Naive thymus-derived CD8-positive, alpha-beta T cell (primary cell): Measurements from ENCODE around the gene TRMT61A. TPM values are rescaled to one million over a fixed set of nuclear protein-coding genes. Genes with fewer than 3 reads are reported as not detected.

ENCODE experiments used
- ATAC-seq, 2 donors: fragments of 150-1000 bp; cut with Tn5 transposase in 1 of 2; sonication (Bioruptor Pico), chemical (Tn5 transposase) in 1 of 2; 1 replicate in 1 of 2; 2 replicates in 1 of 2; pipeline ENCODE4 v1.10.0; 2021; ENCODE audit warnings: mild to moderate bottlenecking in 2 of 2, moderate library complexity in 2 of 2
- POLR2A ChIA-PET: fragments of 350-600 bp; sonication (Branson Sonifier 250); formaldehyde crosslinking; loops from one replicate; lab custom pipeline; 2021; ENCODE audit warnings: antibody characterized with exemption; lab: Charles Lee
- DNase-seq, 10 donors: peaks; one replicate each; pipeline versions ENCODE4 v3.0.0 to v3.0.0-alpha.2; 2020 to 2022
- H3K27ac Mint-ChIP-seq, 10 donors: one replicate each; pipeline ENCODE4 v1.8.0; 2020 to 2022; ENCODE audit warnings: mild to moderate bottlenecking in 10 of 10, mixed read lengths in 10 of 10, moderate library complexity in 4 of 10, inconsistent platforms in 1 of 10
- H3K27me3 Mint-ChIP-seq, 5 donors: one replicate each; pipeline ENCODE4 v1.8.0; 2021 to 2022; ENCODE audit warnings: mixed read lengths in 5 of 5
- H3K36me3 Mint-ChIP-seq, 3 donors: one replicate each; pipeline ENCODE4 v1.8.0; 2020 to 2022; ENCODE audit warnings: mixed read lengths in 3 of 3, mild to moderate bottlenecking in 2 of 3, inconsistent platforms in 1 of 3
- H3K4me1 Mint-ChIP-seq, 4 donors: one replicate each; pipeline ENCODE4 v1.8.0; 2021 to 2022; ENCODE audit warnings: mixed read lengths in 4 of 4
- H3K4me3 Mint-ChIP-seq, 10 donors: one replicate each; pipeline ENCODE4 v1.8.0; 2020 to 2022; ENCODE audit warnings: mild to moderate bottlenecking in 10 of 10, mixed read lengths in 10 of 10, moderate library complexity in 6 of 10, inconsistent platforms in 1 of 10
- H3K9me3 Mint-ChIP-seq, 9 donors: one replicate each; pipeline ENCODE4 v1.8.0; 2020 to 2022; ENCODE audit warnings: mixed read lengths in 9 of 9, mild to moderate bottlenecking in 3 of 9, inconsistent platforms in 1 of 9, moderate library complexity in 1 of 9
- polyA plus RNA-seq, 3 donors: library from polyadenylated mRNA; unstranded; fragments of 300-500 nt; fragmentation: Illumina TruSeq; gene quantifications; one replicate each; pipeline ENCODE4 v1.2.3, GENCODE V29; 2021
- total RNA-seq, 8 experiments: library from RNA in 2 of 8; stranded (reverse) in 2 of 8; gene quantifications; one replicate each; pipeline ENCODE4 v1.2.3 and lab custom pipeline; 2021 to 2026

Gene TRMT61A
- total and polyA plus RNA-seq, 5 experiments from 2014 or later, result 6.7 to 16.7 (median 11.2) TPM

DNA sequence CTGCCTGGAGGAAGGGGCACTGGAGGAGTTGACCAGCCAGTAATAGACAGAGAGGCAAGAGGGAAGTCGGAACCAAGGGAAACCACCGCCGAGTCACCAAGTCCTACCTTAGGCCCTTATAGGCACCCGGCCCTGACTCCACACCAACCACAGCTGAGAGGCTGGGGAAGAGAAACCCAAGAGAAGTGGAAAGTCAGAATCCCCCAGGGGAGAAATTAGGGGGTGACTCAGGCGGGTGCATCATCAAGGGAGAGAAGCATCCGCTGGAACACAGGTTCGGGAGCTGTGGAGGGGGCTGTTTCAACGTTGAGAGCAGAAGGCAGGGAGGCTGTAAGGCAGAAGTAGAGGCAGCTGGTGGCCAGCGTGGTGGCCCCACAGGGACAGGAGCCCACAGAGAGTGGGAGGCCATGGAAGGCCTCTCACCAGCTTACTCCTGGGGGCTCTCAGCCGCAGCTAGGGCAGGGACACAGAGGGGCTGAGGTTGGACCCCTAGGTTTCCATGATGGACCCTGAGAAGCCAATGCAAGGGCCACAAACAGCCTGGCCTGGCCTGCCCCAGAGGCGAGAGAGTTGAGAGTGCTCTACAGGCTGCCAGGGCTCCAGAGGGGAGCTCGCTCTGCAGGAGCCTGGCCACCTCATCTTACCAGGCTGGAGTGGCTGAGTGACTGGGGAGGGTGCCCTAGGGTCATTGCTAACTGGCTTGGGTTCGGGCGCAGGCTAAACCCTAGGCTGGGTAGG lies 1.4 kb upstream of the TRMT61A start:
- Mint-ChIP-seq H3K36me3 (peaks cover 0 to 2% (median 0%) of the 10 kb centered on the region in 3 donors), H3K9me3 (no peaks in the 10 kb centered on the region), H3K4me1 (peaks cover 19 to 52% (median 44%) of the 10 kb centered on the region in 4 donors), H3K4me3 (peak overlapping the region; percentile 56 to 95 (median 92)), H3K27me3 (peaks cover 0 to 7% (median 1%) of the 10 kb centered on the region in 5 donors), H3K27ac (peak overlapping the region; percentile 37 to 96 (median 88))
- DNase-seq (peak in 1 of 10 donors; percentile 28), ATAC-seq (peak in 1 of 2 donors; percentile 14)
- POLR2A ChIA-PET, result interaction anchor here (0.7 to 3.6 kb wide), 6 partner anchors 9 to 194 kb away, joined by 3 to 12 read pairs (median 6); partner anchors contain the start of genes BAG5 and EIF5

DNA sequence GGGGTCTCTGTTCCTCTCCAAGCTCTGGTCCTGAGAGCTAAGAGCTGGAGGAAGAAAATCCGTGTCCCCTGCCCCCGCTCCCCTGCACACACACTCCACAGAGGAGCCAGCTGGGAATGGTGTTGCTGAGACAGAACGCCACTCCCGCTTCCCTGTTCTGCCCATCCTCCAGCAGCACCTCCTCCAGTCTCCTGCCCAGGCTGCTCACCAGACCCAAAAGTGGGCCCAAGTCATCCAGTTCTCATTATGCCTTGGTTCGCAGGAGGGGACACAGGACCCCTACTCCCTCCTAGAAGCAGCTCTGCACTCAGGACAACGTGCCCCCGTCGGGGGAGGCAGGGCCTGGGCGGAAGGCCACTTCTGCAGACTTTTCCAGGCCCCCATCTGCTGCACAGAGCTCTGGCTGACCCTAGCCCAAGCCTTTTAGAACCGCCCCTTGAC lies 830 bp upstream of the TRMT61A start:
- Mint-ChIP-seq H3K27ac (peak overlapping the region; percentile 86 to 96 (median 95)), H3K4me3 (peak overlapping the region; percentile 88 to 95 (median 93)), H3K4me1 (peaks cover 19 to 52% (median 44%) of the 10 kb centered on the region in 4 donors), H3K27me3 (peaks cover 0 to 7% (median 1%) of the 10 kb centered on the region in 5 donors), H3K36me3 (peaks cover 0 to 2% (median 0%) of the 10 kb centered on the region in 3 donors), H3K9me3 (no peaks in the 10 kb centered on the region)
- POLR2A ChIA-PET, result interaction anchor here (0.7 to 3.6 kb wide), 7 partner anchors 9 to 194 kb away, joined by 3 to 12 read pairs (median 6); partner anchors contain the start of genes BAG5 and EIF5
- DNase-seq (no peak), ATAC-seq (no peak)

DNA sequence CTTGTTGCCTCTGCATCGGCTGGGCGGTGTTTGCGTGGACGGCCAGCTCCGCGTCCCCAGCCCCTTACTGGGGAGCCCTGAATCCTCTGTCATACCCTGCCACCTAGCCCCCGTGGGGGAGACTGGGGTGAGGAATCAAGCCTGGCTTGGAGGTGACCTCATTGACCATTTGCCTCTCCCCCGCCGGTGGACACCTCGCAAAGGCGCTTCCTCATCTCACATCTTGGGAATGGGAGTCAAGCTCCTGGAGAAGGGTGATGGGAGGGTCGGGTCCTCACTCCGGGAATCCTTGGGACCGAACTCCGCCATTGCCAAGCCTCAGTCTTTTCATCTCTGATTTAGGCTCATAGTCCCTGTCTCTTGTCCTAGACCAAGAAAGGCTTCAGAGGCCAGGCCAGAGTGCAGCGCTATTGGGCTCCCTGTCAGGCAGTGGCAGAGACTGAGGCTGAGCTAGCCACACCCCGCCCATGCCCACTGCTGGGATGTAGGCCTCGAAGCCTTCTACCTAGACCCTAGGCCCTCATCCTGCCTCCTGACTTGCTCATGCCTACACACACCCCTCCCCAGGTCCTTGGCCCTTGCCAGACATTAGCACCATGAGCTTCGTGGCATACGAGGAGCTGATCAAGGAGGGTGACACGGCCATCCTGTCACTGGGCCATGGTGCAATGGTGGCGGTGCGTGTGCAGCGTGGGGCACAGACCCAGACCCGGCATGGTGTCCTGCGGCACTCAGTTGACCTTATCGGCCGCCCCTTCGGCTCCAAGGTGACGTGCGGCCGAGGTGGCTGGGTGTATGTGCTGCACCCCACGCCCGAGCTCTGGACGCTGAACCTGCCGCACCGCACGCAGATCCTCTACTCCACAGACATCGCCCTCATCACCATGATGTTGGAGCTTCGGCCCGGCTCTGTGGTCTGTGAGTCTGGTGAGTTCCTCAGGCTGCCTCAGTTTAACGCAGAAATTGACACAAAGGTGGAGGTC lies 678 bp downstream of the TRMT61A start:
- Mint-ChIP-seq H3K27ac (peak overlapping the region; percentile 86 to 98 (median 95)), H3K27me3 (peaks cover 0 to 2% (median 0%) of the 10 kb centered on the region in 5 donors), H3K36me3 (peaks cover 0 to 4% (median 0%) of the 10 kb centered on the region in 3 donors), H3K9me3 (no peaks in the 10 kb centered on the region), H3K4me3 (peak overlapping the region; percentile 88 to 95 (median 92)), H3K4me1 (peaks cover 19 to 52% (median 41%) of the 10 kb centered on the region in 4 donors)
- POLR2A ChIA-PET, result interaction anchor here (1.1 to 3.6 kb wide), 5 partner anchors 9 to 196 kb away, joined by 4 to 12 read pairs (median 9); partner anchors contain the start of genes BAG5, COA8 and EIF5
- no peak for DNase-seq
- no peak for ATAC-seq

DNA sequence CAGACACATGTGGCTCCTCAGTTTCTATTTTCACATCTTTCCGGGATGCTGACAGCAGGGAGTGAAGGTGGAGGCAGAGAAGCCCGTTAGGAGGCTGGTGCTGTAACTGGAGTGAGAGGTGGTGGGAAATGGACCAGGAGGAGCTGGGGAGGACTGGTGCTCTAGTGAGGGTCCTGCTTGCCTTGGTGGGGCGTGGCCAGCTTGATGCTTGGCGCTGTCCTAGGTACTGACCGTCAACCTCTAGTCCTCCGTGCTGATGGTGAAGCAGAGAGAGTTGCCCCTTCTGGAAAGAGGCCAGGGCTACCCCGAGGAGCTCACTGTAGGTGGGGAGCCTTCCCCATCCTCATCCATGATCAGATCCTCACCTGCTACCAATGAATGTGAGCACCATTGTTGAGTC lies 1.4 kb downstream of the TRMT61A start:
- DNase-seq (peak in 2 of 10 donors; percentile 26 to 29), ATAC-seq (no peak)
- Mint-ChIP-seq H3K27ac (peak overlapping the region in 8 of 10 donors; percentile 57 to 98 (median 90)), H3K27me3 (peaks cover 0 to 2% (median 0%) of the 10 kb centered on the region in 5 donors), H3K4me1 (peaks cover 19 to 52% (median 41%) of the 10 kb centered on the region in 4 donors), H3K9me3 (no peaks in the 10 kb centered on the region), H3K4me3 (peak overlapping the region; percentile 88 to 95 (median 92)), H3K36me3 (peaks cover 0 to 4% (median 0%) of the 10 kb centered on the region in 3 donors)
- POLR2A ChIA-PET, result interaction anchor here (0.8 to 3.6 kb wide), 5 partner anchors 9 to 197 kb away, joined by 3 to 12 read pairs (median 9); partner anchors contain the start of genes BAG5, COA8 and EIF5

DNA sequence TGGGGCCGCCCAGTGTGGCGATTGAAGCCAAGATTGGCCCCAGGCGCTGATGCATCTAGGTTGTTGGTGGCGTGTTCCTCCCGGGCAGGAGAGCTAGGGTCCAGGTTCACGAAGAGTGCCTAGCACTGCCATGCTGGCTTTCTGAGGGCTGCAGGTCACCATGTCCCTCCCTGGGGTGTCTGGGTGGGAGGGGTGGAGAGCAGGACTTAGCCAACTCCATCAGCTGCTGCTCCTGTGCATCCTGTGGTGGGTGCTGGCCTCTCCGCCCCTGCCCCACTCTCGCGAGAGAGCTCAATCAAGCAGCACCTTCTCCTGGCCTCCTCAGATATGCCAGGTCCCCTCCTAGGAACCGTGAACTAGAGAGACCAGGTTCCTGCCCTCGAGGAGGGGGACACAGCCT lies 1.8 kb downstream of the TRMT61A start:
- no peaks in the 10 kb centered on the region for H3K9me3 Mint-ChIP-seq
- H3K27me3 Mint-ChIP-seq, result peaks cover 0 to 2% (median 0%) of the 10 kb centered on the region in 5 donors
- ATAC-seq (no peak), DNase-seq (no peak)
- H3K4me3 Mint-ChIP-seq, result peak overlapping the region in 7 of 10 donors; percentile 90 to 95 (median 93)
- POLR2A ChIA-PET, result interaction anchor here (0.8 to 3.6 kb wide), 3 partner anchors 10 to 197 kb away, joined by 3 to 12 read pairs (median 11); partner anchors contain the start of genes BAG5, COA8 and EIF5
- peaks cover 0 to 4% (median 0%) of the 10 kb centered on the region in 3 donors for H3K36me3 Mint-ChIP-seq
- peak overlapping the region in 8 of 10 donors; percentile 24 to 96 (median 60) for H3K27ac Mint-ChIP-seq
- peaks cover 19 to 52% (median 40%) of the 10 kb centered on the region in 4 donors for H3K4me1 Mint-ChIP-seq

DNA sequence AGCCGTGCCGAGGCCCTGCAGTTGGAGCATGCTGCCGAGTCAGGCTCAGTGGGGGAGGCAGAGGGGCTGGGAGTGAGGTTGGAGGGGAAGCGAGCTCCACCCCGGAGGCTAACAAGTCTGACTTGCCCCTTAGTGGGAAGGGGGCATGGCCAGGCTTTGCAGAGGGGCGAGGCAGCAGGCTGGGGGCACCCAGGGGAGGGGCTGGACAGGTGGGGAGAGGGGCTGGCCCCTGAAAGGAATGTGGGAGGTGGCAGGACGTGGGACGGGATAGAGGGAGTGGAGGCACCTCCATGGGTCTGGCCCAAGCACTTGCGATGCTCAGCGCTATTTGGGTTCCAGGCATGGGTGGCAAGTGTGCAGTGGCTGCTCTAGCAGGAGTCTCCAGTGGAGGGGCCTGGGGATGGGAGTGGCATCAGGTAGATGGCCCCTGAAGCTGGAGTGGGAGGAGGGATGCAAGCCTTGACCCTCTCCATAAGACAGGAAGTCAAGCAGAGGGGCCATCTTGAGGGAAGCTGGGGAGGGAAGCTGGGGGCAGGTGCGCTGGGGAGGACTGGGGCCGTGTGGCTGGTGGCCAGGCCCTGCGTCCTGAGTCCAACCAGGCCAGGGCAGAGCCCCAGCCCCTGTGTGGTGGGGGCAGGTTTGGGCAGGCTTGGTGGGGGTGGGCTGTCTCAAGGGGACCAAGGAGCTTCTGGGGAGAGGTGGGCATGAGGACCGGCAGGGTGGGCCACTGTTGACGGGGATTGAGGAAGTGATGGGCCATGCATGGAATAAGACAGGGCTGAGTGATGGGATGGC lies 2.6 kb downstream of the TRMT61A start:
- POLR2A ChIA-PET, result interaction anchor here (2.6 to 3.6 kb wide), 2 partner anchors 30 to 198 kb away, joined by 11 to 12 read pairs; partner anchors contain the start of genes BAG5, COA8 and EIF5
- peaks cover 0 to 4% (median 0%) of the 10 kb centered on the region in 3 donors for H3K36me3 Mint-ChIP-seq
- peaks cover 0 to 2% (median 0%) of the 10 kb centered on the region in 5 donors for H3K27me3 Mint-ChIP-seq
- ATAC-seq (no peak), DNase-seq (no peak)
- peaks cover 19 to 50% (median 39%) of the 10 kb centered on the region in 4 donors for H3K4me1 Mint-ChIP-seq
- H3K9me3 Mint-ChIP-seq, result no peaks in the 10 kb centered on the region
- H3K27ac Mint-ChIP-seq, result peak overlapping the region in 5 of 10 donors; percentile 44 to 63 (median 56)
- peak overlapping the region in 4 of 10 donors; percentile 13 to 63 (median 19) for H3K4me3 Mint-ChIP-seq

DNA sequence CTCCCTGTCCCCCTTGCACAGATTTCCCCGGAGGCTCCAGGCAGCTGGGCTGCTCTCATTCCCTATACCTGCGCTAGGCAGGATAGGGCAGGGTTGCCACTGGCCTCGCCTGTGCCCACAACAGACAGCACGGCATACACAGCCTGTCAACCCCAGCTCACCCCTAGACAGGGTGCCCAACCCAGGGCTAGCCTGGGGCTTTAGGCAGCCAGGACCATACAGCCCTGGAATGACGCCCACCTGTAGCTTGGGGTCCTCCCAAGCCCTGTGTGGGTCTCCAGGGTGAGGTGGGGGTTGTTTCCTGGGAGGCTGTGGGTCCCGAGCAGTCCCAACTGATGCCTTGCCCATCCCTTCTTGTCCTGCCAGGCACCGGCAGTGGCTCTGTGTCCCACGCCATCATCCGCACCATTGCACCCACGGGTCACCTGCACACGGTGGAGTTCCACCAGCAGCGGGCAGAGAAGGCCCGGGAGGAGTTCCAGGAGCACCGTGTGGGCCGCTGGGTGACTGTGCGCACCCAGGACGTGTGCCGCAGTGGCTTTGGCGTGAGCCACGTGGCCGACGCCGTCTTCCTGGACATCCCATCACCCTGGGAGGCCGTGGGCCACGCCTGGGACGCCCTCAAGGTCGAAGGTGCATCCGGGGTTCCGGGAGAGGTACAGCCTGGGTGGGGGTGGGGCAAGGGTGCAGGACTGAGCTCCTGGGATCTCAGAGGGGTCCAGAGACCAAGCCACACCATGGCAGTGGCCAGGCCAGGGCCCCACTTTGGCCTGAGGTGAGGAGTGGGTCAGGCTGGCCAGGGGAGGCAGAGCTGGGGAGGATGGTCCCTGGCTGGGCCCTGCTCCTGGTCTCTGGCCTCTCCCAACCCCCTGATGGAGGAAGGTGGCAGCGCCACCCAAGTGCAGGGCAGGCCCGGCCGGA lies 3.5 kb downstream of the TRMT61A start:
- H3K27ac Mint-ChIP-seq, result peak overlapping the region in 1 of 10 donors; percentile 49
- no peaks in the 10 kb centered on the region for H3K9me3 Mint-ChIP-seq
- H3K27me3 Mint-ChIP-seq, result peaks cover 0 to 2% (median 0%) of the 10 kb centered on the region in 5 donors
- H3K4me3 Mint-ChIP-seq, result no peak overlapping the region
- DNase-seq (no peak), ATAC-seq (no peak)
- H3K36me3 Mint-ChIP-seq, result peaks cover 0 to 4% (median 0%) of the 10 kb centered on the region in 3 donors
- POLR2A ChIA-PET, result interaction anchor here (1.7 to 2.6 kb wide), 2 partner anchors 13 to 30 kb away, joined by 4 to 11 read pairs; partner anchors contain the start of genes BAG5 and COA8
- peaks cover 18 to 42% (median 32%) of the 10 kb centered on the region in 4 donors for H3K4me1 Mint-ChIP-seq

DNA sequence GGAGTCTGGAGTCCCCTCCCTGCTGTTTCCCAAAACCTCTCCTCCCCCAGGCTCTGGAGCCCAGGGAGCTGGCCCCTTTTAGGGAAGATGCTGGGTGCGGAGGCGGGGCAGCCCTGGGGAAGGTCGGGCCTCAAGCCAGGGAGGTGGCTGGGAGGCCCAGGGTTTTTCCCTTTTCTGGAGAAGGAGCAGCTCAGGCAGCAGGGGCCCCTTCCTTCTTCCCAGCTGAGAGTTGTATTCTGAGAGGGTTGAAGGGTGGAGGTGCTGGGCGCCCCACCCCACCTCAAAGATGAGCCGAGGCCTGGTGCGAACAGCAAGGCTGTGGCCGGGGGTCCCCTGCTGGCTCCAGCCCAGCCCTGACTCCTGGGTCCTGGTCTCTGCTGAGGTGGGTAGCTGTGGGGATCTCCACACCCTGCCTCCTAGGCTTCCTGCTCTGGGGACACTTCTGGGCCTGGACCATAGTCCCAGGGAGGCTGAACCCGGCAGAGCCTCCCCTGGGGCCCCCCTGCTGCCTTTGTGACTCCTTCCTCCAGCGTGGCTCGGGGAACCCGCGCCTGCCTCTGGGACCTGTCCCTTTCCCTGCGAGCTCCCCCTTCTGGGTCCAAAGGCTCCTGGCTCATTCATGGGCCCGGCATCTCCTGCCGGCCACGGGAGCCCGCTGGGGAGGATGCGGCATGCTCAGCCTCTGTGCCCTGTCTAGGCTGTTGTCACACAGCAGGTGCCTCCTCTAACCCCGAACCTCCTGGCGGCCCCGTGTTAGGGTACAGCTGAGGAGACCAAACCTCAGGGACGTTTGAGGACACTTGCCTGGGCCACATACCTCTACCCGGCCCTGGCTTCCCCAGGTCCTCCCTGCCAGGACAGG lies 4.4 kb downstream of the TRMT61A start:
- Mint-ChIP-seq H3K4me1 (peaks cover 17 to 33% (median 26%) of the 10 kb centered on the region in 4 donors), H3K27ac (no peak overlapping the region), H3K36me3 (peaks cover 0 to 4% (median 0%) of the 10 kb centered on the region in 3 donors), H3K4me3 (peak overlapping the region in 1 of 10 donors; percentile 37), H3K27me3 (peaks cover 0 to 2% (median 0%) of the 10 kb centered on the region in 5 donors), H3K9me3 (no peaks in the 10 kb centered on the region)
- POLR2A ChIA-PET, result interaction anchor here (1.7 kb wide), 1 partner anchor 12 kb away, joined by 4 read pairs; no protein-coding TSS in a partner anchor
- no peak for ATAC-seq
- DNase-seq, result no peak

DNA sequence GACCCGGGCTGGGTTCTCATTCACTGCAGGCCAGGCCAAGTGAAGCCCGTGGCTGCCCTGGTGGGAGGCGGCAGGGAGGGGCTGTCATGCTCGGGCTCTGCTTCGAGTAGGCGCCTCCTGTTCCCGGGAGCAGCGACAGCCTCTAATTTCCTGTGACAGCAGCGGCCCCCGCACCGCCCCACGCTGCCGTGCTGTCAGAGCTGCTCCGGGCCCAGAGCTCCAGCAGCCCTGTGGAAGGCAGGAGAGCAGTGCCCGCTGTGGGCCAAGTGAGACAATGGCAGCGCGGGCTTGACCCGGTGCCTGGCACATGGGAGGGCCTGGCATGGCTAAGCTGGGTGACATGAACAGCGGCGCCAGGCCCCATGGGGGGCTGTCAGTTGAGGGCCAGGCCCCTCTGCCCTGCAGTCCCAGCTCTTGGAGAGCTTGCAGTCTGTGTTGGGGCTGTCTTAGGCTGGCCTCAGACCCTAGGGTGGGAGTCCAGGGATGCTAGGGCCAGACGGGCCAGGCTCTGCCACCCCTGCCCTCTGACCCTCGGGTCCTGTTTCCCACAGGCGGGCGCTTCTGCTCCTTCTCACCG lies 5.1 kb downstream of the TRMT61A start:
- DNase-seq (no peak), ATAC-seq (no peak)
- no peak overlapping the region for H3K4me3 Mint-ChIP-seq
- H3K36me3 Mint-ChIP-seq, result peaks cover 0 to 4% (median 0%) of the 10 kb centered on the region in 3 donors
- H3K27me3 Mint-ChIP-seq, result no peaks in the 10 kb centered on the region
- no peaks in the 10 kb centered on the region for H3K9me3 Mint-ChIP-seq
- POLR2A ChIA-PET, result interaction anchor here (1.7 kb wide), 1 partner anchor 11 kb away, joined by 4 read pairs; no protein-coding TSS in a partner anchor
- no peak overlapping the region for H3K27ac Mint-ChIP-seq
- peaks cover 16 to 27% (median 22%) of the 10 kb centered on the region in 4 donors for H3K4me1 Mint-ChIP-seq
